Thyroid gland (tissue), 4 donors: ENCODE data around the gene ISYNA1. TPM values are rescaled to one million over a fixed set of nuclear protein-coding genes. Genes with fewer than 3 reads are reported as not detected.

Experiments used
- DNase-seq, 2 donors: peaks; one replicate each; pipeline ENCODE4 v3.0.0-alpha.2; 2019
- H3K27ac ChIP-seq, 3 donors: fragments of 200-600 bp; sonication (generic); 1 replicate in 2 of 3; 2 replicates in 1 of 3; pipeline ENCODE4 v1.5.1; 2016 to 2019; ENCODE audit warnings: mild to moderate bottlenecking in 1 of 3, moderate library complexity in 1 of 3
- H3K27me3 ChIP-seq: fragments of 200-600 bp; sonication (generic); one replicate; pipeline ENCODE4 v1.5.1; 2019
- H3K36me3 ChIP-seq, 2 donors: fragments of 200-600 bp; sonication (generic); one replicate each; pipeline ENCODE4 v1.5.1; 2016 to 2019
- H3K4me1 ChIP-seq, 2 donors: fragments of 200-600 bp; sonication (generic); one replicate each; pipeline ENCODE4 v1.5.1; 2017 to 2019
- H3K4me3 ChIP-seq, 3 donors: fragments of 200-600 bp; sonication (generic); replicated peaks in 1 of 3; 1 replicate in 2 of 3; 2 replicates in 1 of 3; pipeline ENCODE4 v1.5.1; 2016; ENCODE audit warnings: mild to moderate bottlenecking in 1 of 3
- H3K9me3 ChIP-seq: fragments of 200-600 bp; sonication (generic); one replicate; pipeline ENCODE4 v1.5.1; 2017
- POLR2A ChIP-seq, 2 donors: fragments of 450-650 bp; IDR thresholded peaks; one replicate each; pipeline ENCODE4 v1.6.1; 2017; ENCODE audit warnings: antibody characterized with exemption in 2 of 2, mild to moderate bottlenecking in 2 of 2, moderate library complexity in 1 of 2
- WGBS, 2 donors: methylation state at CpG; one replicate each; pipeline ENCODE4 v1.1.5; 2017; 5-methylcytosine and 5-hydroxymethylcytosine counted together
- intact Hi-C: fragments of 100-400 bp; cut with DNase I; formaldehyde crosslinking; loops from one replicate; pipeline ENCODE4 v1.15.1; 2023
- total RNA-seq, 4 donors: library from RNA; depleted of rRNA; stranded (reverse); fragments of >200 nt; gene quantifications; one replicate each; pipeline ENCODE4 v1.2.3, GENCODE V29; 2016
- TF ChIP-seq, protein P1 (sequence below), 6 experiments: fragments of 200-600 bp in 3 of 6; fragments of 450-650 bp in 3 of 6; sonication (generic) in 3 of 6; IDR thresholded peaks; one replicate each; pipeline ENCODE4 v1.5.1; 2016 to 2019; ENCODE audit warnings: antibody characterized with exemption in 6 of 6, mild to moderate bottlenecking in 2 of 6, inconsistent platforms in 1 of 6, moderate library complexity in 1 of 6

Gene ISYNA1
- total RNA-seq, 4 donors from 2014 or later: 12.7 to 24.2 (median 22.9) TPM

DNA sequence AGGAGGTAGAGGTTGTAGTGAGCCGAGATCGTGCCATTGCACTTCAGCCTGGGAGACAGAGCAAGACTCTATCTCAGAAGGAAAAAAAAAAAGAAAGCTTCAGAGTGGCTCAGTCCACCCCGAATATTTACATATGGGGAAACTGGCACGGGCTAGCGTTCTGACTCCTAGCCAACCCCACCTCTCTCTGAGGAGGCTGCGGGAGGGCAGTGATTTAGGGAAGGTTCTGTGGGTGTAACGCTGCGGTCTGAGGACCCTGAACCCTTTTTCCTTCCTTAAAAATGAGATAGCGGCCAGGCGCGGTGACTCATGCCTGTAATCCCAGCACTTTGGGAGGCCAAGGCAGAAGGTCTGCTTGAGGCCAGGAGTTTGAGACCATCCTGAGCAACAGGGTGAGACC is 45.5 kb downstream of the ISYNA1 start:
- no peaks in the 10 kb centered on the region for H3K27me3 ChIP-seq
- intact Hi-C loops: no loop called here
- no peak overlapping the region for H3K4me3 ChIP-seq
- TF ChIP-seq POLR2A (IDR thresholded peaks at IDR 0.05): no peak
- TF ChIP-seq, protein P1, sequence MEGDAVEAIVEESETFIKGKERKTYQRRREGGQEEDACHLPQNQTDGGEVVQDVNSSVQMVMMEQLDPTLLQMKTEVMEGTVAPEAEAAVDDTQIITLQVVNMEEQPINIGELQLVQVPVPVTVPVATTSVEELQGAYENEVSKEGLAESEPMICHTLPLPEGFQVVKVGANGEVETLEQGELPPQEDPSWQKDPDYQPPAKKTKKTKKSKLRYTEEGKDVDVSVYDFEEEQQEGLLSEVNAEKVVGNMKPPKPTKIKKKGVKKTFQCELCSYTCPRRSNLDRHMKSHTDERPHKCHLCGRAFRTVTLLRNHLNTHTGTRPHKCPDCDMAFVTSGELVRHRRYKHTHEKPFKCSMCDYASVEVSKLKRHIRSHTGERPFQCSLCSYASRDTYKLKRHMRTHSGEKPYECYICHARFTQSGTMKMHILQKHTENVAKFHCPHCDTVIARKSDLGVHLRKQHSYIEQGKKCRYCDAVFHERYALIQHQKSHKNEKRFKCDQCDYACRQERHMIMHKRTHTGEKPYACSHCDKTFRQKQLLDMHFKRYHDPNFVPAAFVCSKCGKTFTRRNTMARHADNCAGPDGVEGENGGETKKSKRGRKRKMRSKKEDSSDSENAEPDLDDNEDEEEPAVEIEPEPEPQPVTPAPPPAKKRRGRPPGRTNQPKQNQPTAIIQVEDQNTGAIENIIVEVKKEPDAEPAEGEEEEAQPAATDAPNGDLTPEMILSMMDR (IDR thresholded peaks at IDR 0.05): no peak
- no peaks in the 10 kb centered on the region for H3K36me3 ChIP-seq
- no peaks in the 10 kb centered on the region for H3K9me3 ChIP-seq
- no peak overlapping the region for H3K27ac ChIP-seq
- WGBS, 2 donors: 78 to 79% methylated on average over 11 of the region's 11 CpGs
- no peak for DNase-seq
- peaks cover 4 to 15% of the 10 kb centered on the region in 2 donors for H3K4me1 ChIP-seq

DNA sequence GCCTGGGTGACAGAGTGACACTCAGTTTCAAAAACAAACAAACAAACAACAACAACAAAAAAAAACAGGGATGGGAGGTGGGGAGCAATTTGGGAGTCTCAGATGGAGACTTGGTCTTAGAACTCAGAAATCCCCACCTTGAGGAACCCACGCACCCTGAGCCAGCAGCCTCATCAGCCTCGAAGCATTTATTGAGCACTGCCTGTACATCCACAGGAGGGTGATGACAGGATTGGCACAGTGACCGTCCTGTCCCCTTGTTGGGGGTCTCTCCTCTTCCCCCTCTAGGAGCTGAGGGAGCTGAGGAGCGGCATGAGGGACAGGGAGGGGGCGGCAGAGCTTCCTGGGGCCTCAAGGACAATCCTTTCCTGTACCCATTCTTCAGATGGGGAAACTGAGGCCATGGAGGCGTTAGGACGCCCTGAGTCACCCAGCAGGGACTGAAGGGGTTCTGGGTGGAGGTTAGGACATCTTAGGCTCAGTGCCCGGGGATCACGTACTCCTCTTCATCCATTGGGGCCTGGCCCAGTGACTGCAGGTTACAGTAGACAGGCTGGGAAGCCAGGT is 46.3 kb downstream of the ISYNA1 start:
- WGBS, 2 donors: 66 to 83% methylated on average over 6 to 8 of the region's 9 CpGs
- Histone ChIP-seq H3K27ac (no peak overlapping the region), H3K27me3 (no peaks in the 10 kb centered on the region), H3K36me3 (no peaks in the 10 kb centered on the region), H3K4me1 (peaks cover 4 to 12% of the 10 kb centered on the region in 2 donors), H3K4me3 (no peak overlapping the region), H3K9me3 (no peaks in the 10 kb centered on the region)
- DNase-seq: no peak
- TF ChIP-seq, protein P1 (IDR thresholded peaks at IDR 0.05): no peak
- TF ChIP-seq POLR2A (IDR thresholded peaks at IDR 0.05): no peak
- intact Hi-C loops: no loop called here

DNA sequence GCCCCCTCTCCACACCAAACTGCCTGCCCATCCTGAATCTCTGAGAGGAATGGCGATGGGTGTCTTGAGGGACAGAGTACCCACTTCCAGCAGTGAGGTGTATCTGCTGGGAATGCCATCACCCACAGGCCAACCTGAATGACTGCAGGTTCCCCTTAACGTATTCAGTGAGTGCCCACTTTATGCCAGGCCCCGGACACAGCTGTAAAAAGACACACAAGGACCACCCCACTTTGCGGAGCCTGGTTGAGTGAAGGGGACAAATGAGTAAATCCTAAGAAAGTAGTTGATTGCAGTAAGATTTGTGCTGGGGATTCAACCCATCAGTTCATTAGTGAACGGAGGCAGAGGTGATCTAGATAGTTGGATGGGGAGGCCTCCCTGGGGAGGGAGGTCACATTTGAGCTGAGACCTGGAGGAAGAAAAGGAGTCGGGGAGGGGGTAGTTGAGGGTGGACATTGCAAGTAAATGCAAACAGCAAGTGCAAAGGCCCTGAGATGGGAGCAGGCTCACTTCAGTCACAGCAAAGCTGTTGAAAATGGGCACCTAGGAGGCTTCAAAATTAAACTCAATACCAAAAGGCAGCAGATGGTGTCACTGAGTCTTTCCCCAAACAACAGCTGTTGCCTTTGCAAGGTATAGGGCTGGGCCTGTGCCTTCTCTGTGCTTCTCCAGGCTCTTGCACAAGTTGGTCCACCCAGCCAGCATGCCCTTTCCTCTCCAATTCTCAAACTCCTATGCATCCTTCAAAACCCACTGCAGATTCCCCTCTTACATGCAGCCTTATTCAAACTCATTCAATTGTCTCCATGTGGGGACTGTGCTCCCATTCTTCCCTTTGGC is 47.6 kb downstream of the ISYNA1 start:
- Histone ChIP-seq H3K27me3 (no peaks in the 10 kb centered on the region), H3K27ac (no peak overlapping the region), H3K9me3 (no peaks in the 10 kb centered on the region), H3K36me3 (no peaks in the 10 kb centered on the region), H3K4me1 (peaks cover 7 to 21% of the 10 kb centered on the region in 2 donors), H3K4me3 (no peak overlapping the region)
- 86% methylated on average over 6 of the region's 6 CpGs for WGBS, 2 donors
- intact Hi-C loops: no loop called here
- no peak for TF ChIP-seq POLR2A (IDR thresholded peaks at IDR 0.05)
- TF ChIP-seq, protein P1 (IDR thresholded peaks at IDR 0.05): no peak
- no peak for DNase-seq

DNA sequence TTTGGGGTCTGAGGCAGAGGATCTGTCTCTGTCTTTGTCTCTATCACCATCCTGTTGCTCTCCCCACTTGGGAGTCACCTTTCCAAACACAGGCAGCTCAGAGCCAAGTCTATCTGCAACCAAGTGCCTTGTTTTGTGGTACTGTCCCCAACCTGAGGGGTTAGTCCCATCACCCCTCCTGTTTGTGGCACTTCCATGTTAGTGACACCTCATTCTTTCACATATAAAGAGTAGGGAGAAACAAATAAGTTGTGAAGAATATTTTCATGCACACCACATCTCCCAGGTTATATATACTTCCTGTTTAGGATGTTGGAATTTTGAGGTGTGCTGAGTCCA is 48.2 kb downstream of the ISYNA1 start:
- Histone ChIP-seq H3K4me1 (peaks cover 7 to 21% of the 10 kb centered on the region in 2 donors), H3K27me3 (no peaks in the 10 kb centered on the region), H3K36me3 (no peaks in the 10 kb centered on the region), H3K27ac (no peak overlapping the region), H3K9me3 (no peaks in the 10 kb centered on the region), H3K4me3 (no peak overlapping the region)
- intact Hi-C loops: no loop called here
- DNase-seq: no peak
- TF ChIP-seq, protein P1 (IDR thresholded peaks at IDR 0.05): no peak
- no peak for TF ChIP-seq POLR2A (IDR thresholded peaks at IDR 0.05)
